GM21786 (cell line): ENCODE results near the gene DLGAP1.
A peak's percentile ranks its signal among the peaks of the same experiment; 100 is the strongest.
"Not testable (repeated sequence)": the region's sequence is repeated elsewhere in the genome, so short reads cannot be mapped to it uniquely, and the experiment has no call there.

Source experiments
- ATAC-seq: cut with Tn5 transposase; IDR thresholded peaks from one replicate; pipeline ENCODE4 v1.9.1; 2021; ENCODE audit not compliant: unreplicated experiment

Gene DLGAP1

DNA sequence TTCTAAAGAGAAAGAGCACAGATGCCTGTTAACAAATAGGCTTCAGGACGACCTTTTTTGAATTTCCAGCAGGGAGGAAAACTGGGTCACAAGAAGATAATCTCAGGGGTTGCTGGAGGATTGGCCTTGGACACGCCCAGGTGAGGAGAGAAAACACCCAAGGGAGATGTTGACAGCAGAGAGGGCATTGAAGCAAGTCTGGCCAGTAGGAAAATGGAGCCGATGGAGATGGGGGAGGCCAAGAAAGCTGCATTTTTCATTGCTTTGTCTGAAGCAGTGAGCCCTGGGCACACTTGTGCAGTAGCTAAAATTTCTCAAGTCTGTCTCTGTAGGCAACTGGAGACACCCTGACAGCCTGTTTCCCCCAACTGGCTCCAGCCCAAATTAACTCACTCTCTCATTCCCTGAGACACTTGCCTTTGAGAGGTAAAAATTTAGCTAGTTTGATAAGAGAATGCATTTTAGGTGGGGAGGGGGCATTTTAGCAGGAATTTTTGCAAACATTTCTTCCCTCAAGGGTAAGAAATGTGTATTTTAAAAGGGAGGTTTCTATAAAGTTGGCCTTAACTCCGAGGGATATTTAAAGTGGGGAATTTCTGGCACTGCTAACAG lies 839.6 kb downstream of the DLGAP1 start:
- no peak for ATAC-seq

DNA sequence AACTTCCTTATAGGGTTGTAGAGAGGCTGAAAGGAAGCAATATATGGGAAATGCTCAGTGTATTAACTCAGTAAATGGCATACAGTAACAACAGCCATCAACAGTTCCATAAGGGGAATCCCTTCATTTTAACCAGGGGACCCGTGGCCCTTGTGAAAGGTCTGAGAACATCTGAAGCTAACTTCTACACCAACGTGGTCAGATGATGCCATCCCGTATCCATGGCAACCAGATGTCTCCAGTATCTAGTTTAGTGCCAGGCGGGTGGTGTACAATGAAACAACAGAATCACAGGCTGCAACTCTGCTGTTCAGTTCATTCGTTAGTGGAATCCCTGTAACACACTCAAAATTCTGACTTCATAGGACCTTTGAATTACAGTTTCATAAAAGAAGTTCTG lies 842.8 kb downstream of the DLGAP1 start:
- no peak for ATAC-seq

DNA sequence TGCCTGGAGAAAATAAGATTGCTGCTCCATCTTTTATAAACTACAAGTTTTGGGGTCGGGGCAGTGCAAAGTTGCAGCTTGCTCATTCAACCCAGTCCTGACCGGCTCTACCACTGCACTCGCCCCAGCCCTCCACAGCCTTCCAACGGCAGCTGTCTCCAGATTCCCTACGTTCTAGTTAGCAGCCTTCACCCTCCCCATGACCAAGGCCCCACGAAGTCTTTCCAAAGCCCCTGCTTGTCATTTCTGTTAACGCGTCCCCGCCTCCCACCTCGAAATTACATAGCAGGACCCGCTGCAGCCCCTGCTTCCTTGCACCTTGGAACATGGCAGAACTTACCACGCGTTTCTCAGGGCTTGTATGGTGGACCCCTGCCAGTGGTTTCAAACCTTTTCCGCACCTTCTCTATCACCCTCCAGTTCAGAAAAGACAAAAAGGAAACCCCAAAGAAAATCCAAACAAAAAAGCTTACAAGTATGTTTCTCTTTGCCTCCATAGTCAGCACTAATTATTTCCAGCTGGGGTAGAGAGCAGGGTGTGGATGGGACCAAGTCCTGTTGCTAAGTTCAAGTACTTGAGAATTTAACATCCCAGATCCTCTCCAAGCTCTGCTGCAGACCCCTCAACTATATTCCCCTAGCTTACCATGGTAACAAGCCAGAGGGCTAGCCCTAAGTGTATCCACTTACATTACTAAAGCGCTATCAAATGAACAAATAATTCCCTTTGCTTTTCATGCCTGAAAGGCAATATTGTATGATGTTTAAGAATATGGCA lies 843.6 kb downstream of the DLGAP1 start:
- no peak for ATAC-seq

- no peak for ATAC-seq
Measured at GRCh38 chr18:3610813-3611212, 844.3 kb downstream of the DLGAP1 start.

GRCh38 chr18:3610188-3610708 lies 844.9 kb downstream of the DLGAP1 start:
- no peak for ATAC-seq

GRCh38 chr18:3608488-3608887 lies 846.6 kb downstream of the DLGAP1 start:
- ATAC-seq = no peak

DNA sequence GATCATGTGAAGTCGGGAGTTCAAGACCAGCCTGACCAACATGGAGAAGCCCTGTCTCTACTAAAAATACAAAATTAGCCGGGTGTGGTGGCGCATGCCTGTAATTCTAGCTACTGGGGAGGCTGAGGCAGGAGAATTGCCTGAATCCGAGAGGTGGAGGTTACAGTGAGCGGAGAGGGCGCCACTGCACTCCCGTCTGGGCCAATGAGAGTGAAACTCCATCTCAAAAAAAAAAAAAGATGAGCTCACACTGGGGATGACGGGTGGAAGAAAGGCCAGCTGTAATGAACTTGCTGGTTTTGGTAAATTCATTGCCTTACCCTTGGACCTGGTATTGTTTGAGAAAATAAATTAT lies 847.0 kb downstream of the DLGAP1 start:
- not testable (repeated sequence) for ATAC-seq

- no peak for ATAC-seq
Measured at GRCh38 chr18:3607309-3608098, 847.6 kb downstream of the DLGAP1 start.

DNA sequence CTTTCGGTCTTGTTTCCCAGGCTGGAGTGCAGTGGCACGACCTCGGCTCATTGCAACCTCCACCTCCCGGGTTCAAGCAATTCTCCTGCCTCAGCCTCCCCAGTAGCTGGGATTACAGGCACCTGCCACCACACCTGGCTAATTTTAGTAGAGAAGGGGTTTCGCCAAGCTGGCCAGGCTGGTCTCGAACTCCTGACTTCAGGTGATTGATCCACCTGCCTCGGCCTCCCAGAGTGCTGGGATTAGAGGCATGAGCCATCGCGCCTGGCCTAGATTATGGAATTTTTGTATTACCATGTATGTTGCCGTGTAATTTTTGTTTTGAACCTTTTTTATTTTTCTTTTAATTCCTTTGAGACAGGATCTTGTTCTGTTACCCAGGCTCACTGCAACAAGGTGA lies 848.2 kb downstream of the DLGAP1 start:
- not testable (repeated sequence) for ATAC-seq

DNA sequence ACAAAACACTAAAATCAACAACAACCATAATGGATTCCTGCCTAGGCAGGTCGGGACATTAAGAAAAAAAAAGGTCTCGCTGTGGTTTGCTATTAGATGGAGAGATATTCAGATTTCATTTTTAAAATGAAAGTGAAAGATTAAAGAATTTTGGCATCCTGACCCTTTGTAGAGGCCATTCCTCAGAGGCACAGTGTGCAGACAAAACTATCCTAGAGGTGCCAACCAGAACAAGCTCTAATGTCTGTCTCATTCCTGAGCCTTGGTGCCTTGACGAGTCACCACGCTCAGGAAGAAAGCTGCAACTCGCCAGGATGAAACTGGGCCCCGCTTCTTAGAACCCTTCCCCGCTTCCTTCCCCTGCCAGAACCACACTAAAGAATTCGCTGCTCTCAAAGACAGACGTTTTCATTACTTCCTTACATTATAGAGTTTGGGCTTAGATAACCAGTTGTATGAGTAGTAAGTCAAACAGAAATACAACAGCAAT lies 849.1 kb downstream of the DLGAP1 start:
- ATAC-seq = no peak

GRCh38 chr18:3605486-3605952 lies 849.6 kb downstream of the DLGAP1 start:
- no peak for ATAC-seq

DNA sequence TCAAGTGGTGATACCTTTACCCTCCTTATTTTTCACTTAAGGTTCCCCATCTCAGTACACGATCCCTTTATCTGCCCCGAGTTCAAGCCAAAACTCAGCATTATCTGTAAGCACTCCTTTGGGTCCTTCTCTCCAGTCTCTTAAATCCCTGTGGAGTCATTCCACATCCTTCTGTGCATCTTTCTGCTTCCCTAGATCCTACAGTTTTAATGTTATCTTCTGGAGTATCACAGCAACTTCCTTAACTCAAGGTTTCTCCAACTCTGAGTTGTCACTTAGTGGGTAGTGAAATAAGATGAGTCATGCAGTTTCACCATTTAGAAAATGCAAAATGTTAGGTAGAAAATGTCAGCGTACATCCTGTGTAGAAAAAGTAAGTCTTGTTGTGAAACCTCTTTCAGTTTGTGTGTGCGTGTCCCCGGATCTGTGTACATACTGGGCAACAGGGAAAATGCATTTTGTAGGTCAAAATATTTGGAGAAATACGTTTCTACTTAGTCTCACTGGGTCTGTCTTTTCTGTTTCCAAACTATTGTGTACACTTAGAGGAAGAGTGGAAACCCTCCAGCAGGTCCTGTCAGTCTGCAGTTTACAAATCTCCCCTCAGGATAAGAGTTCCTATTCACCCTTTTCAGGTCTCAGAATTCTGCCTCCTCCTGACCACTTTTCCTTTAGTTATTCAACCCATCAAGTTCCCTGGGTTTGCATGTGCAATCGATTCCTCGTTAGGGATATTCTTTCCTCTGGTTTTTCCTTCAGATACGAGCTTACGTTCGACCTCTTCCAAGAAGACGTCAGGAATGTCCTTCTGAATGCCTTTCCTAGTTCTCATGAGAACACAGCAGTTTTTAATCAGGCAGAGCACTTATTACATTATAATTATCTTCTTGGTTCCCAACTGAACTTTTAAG lies 850.4 kb downstream of the DLGAP1 start:
- peak; percentile 84 for ATAC-seq

DNA sequence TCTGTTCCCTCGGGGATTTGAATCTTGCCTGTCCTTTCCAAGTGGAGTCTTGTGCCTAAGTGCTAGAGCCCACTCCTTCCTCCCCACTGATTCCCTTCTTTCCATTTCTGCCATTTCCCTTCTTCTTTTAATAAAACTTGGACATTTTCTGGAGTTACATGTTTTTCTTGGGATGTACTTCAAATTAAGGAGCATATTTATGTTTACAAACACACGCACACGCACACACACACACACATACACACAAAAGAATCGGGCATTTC lies 850.9 kb downstream of the DLGAP1 start:
- ATAC-seq = no peak

DNA sequence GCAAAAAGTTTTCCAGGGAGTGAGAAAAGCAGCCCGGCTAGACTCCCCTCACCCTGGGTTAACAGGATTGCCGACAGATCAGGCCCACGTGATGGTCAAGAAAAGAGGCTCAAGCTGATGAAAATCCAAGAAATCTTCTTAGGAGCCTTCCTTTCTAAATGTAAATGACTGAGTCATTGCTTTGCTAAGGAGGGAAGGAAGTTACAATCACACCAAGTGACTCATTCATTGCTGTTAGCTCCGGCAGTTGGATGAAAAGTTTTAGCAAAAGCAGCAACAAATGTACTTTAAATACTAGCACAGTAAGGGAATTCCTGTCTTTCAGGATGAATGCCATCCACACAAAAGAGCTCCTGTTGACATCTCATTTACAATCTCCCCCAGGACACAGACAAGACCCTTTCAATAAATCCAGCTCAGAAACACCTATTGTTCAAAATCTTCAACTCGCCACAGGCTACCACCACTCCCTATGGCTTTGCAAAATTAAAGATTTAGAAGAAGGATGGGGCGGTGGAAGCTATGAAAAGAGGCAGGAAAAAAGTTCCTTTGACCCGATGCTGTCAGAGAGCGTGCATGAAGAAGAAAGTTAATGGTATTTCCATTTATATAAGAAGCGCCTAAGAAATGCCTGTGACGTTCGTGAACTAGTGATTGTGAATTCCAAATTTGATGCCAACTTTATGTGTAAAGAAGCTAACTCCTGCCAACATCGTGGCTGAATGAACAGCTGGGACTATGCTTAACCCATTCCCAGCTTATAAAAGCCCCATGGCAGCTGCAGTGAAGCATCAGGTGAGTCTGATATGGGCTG lies 851.5 kb downstream of the DLGAP1 start:
- ATAC-seq = no peak

DNA sequence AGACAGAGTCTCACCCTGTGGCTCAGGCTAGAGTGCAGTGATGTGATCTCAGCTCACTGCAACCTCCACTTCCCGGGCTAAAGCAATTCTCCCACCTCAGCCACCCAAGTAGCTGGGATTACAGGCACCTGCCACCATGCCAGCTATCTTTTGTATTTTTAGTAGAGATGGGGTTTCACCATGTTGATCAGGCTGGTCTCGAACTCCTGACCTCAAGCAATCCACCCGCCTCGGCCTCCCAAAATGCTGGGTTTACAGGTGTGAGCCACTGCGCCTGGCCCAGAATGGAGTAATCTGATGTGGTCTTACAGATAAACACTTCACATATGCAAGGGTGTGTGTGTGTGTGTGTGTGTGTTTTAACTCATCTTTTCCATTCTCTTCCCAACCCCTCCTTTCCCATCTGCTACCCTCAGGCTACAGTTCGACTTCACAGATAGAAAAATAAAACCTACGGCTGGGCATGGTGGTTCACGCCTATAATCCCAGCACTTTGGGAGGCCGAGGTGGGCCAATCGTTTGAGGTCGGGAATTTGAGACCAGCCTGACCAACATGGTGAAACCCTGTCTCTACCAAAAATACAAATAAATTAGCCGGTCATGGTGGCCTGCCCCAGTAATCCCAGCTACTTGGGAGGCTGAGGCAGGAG lies 853.9 kb downstream of the DLGAP1 start:
- not testable (repeated sequence) for ATAC-seq

DNA sequence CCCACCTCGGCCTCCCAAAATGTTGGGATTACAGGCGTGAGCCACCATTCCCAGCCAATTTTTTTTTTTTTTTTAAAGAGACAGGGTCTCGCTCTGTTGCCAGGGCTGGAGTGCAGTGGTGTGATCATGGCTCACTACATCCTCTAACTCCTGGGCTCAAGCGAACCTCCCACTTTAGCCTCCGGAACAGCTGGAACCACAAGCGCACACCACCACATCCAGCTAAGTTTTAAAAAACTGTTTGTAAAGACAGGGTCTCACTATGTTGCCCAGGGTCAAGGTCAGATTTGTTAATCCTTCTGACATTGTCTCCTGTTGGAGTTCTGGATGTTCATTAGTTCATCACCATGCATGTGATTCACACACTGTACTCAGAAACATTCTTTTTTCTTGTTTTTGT lies 855.2 kb downstream of the DLGAP1 start:
- no peak for ATAC-seq

DNA sequence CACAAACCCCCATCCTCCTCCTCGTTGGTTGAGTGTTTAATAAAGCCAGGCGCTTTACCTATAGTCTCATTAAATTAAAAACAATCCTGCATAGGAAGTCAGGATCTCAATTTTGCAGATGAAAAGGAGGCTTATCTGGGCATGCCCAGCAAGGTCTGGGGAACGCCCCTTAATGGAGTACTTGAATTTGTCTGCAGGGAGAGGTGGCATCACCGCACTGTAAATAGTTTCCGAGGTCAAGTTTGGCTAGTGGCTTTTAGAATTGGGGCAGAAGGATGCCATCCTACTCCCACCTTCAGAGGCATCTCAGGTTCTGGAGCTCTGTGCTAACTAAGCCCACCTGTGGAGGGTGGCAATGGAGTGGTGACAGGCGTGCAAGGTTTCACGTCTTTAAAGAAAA lies 855.9 kb downstream of the DLGAP1 start:
- no peak for ATAC-seq

DNA sequence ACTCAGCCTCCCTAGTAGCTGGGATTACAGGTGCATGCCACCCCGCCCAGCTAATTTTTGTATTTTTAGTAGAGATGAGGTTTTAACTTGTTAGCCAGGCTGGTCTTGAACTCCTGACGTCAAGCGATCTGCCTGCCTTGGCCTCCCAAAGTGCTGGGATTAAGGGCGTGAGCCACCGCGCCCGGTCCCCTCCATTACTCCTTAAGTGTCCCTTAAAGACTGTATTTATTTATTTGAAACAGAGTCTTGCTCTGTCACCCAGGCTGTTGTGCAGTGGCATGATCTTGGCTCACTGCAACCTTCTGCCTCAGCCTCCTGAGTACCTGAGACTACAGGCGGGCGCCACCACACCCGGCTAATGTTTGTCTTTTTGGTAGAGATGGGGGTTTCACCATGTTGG lies 856.5 kb downstream of the DLGAP1 start:
- no peak for ATAC-seq
